SU-DHL-6 (cell line): ENCODE measurements around the gene R3HDML.

Source experiments
- CTCF ChIP-seq: fragments of 200-600 bp; sonication (generic); IDR thresholded peaks from one replicate; pipeline ENCODE4 v1.5.1; 2017; ENCODE audit warnings: antibody characterized with exemption, mild to moderate bottlenecking, low read length, moderate library complexity; ENCODE audit not compliant: insufficient read depth, poor library complexity, severe bottlenecking
- EZH2phosphoT487 ChIP-seq: fragments of 200-600 bp; sonication (generic), shearing (Covaris generic); conservative IDR thresholded peaks from 2 replicates; pipeline ENCODE4 v1.6.1; 2018; ENCODE audit warnings: mild to moderate bottlenecking, antibody characterized with exemption, low read length, moderate library complexity, mixed read lengths

DNA sequence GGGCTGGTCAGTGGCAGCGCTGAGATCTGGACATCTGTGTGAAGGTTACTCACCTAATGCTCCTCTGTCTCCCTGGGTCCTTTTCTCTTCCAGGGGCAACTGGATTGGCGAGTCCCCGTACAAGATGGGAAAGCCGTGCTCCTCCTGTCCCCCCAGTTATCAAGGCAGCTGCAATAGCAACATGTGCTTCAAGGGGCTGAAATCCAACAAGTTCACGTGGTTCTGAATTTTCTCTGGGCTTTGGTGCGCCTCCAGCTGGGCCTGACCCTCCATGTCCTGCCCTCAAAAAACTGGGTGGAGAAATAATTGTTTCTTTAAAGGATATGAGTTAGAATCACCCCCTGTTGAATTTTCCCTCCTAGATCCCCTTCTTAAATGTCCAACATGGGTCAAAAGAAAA lies 13.7 kb downstream of the R3HDML start:
- TF ChIP-seq CTCF (no peak), EZH2phosphoT487 (no peak)
